ENCODE measurements around the gene OR51E1.

The OR51E1 gene

DNA sequence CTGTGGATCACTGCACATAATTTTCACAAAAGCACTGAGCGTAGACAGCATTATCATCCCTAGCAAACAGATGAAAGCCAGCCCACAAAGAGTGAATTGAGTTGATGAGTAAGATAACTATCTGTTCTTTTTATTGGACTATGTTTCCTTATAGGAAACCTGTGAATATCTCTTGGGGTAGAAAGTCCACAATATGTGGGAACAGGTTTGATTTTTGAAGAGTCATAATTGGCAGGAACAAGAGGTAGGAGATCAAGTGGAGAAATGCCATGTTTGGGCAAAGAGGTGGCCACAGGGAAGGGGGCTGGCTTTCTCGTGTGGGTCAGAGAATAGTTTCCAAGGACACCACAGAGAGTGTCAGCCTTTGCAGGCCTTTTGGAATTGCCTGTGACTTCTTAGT lies 30.0 kb downstream of the OR51E1 start:
- TF ChIP-seq, protein P1, sequence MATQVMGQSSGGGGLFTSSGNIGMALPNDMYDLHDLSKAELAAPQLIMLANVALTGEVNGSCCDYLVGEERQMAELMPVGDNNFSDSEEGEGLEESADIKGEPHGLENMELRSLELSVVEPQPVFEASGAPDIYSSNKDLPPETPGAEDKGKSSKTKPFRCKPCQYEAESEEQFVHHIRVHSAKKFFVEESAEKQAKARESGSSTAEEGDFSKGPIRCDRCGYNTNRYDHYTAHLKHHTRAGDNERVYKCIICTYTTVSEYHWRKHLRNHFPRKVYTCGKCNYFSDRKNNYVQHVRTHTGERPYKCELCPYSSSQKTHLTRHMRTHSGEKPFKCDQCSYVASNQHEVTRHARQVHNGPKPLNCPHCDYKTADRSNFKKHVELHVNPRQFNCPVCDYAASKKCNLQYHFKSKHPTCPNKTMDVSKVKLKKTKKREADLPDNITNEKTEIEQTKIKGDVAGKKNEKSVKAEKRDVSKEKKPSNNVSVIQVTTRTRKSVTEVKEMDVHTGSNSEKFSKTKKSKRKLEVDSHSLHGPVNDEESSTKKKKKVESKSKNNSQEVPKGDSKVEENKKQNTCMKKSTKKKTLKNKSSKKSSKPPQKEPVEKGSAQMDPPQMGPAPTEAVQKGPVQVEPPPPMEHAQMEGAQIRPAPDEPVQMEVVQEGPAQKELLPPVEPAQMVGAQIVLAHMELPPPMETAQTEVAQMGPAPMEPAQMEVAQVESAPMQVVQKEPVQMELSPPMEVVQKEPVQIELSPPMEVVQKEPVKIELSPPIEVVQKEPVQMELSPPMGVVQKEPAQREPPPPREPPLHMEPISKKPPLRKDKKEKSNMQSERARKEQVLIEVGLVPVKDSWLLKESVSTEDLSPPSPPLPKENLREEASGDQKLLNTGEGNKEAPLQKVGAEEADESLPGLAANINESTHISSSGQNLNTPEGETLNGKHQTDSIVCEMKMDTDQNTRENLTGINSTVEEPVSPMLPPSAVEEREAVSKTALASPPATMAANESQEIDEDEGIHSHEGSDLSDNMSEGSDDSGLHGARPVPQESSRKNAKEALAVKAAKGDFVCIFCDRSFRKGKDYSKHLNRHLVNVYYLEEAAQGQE (IDR thresholded peaks at IDR 0.05; ENCODE audit: insufficient replicate concordance, low read depth): no peak
- no peak for TF ChIP-seq GABPA (IDR thresholded peaks at IDR 0.05; ENCODE audit: low read depth)
- no peak for TF ChIP-seq POLR2AphosphoS5 (IDR thresholded peaks at IDR 0.05; ENCODE audit: low read depth)
- TF ChIP-seq, protein P2, sequence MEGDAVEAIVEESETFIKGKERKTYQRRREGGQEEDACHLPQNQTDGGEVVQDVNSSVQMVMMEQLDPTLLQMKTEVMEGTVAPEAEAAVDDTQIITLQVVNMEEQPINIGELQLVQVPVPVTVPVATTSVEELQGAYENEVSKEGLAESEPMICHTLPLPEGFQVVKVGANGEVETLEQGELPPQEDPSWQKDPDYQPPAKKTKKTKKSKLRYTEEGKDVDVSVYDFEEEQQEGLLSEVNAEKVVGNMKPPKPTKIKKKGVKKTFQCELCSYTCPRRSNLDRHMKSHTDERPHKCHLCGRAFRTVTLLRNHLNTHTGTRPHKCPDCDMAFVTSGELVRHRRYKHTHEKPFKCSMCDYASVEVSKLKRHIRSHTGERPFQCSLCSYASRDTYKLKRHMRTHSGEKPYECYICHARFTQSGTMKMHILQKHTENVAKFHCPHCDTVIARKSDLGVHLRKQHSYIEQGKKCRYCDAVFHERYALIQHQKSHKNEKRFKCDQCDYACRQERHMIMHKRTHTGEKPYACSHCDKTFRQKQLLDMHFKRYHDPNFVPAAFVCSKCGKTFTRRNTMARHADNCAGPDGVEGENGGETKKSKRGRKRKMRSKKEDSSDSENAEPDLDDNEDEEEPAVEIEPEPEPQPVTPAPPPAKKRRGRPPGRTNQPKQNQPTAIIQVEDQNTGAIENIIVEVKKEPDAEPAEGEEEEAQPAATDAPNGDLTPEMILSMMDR (IDR thresholded peaks at IDR 0.05; ENCODE audit: insufficient read depth, low read length): no peak
- no peak for TF ChIP-seq SPI1 (IDR thresholded peaks at IDR 0.05; ENCODE audit: borderline replicate concordance, low read depth)

DNA sequence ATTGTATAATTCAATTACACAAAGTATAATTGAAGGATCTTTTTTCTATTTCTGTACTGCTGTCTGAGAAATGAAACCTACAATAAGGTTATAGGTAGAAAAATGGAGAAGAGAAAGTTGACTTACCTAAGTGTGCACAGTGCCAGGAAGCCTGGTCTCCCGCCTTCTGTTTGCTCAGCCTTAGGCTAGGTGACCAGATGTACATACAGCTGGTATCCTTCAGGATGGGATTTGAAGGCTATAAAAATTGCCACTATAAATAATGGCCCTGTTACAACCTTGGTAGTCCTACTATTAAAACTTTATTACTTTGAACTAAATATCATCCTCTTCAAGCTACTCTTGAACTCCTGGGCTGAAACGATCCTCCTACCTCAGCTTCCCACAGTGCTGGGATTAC lies 34.2 kb downstream of the OR51E1 start:
- no peak overlapping the region for H3K4me3 ChIP-seq (replicated peaks; ENCODE audit: insufficient read depth, low read length)
- no peak overlapping the region for H3K27ac ChIP-seq (replicated peaks)
- DNase-seq (ENCODE audit: low read depth in 1 of 2, low spot score in 1 of 2): no peak
- H3K27me3 ChIP-seq (ENCODE audit: insufficient read depth, poor library complexity, severe bottlenecking): no peaks in the 10 kb centered on the region
- no peak for TF ChIP-seq SPI1 (IDR thresholded peaks at IDR 0.05; ENCODE audit: borderline replicate concordance, low read depth)
- no peak for TF ChIP-seq POLR2AphosphoS5 (IDR thresholded peaks at IDR 0.05; ENCODE audit: low read depth)
- TF ChIP-seq, protein P1 (IDR thresholded peaks at IDR 0.05; ENCODE audit: insufficient replicate concordance, low read depth): no peak
- TF ChIP-seq, protein P2 (IDR thresholded peaks at IDR 0.05; ENCODE audit: insufficient read depth, low read length): no peak
- no peak for TF ChIP-seq GABPA (IDR thresholded peaks at IDR 0.05; ENCODE audit: low read depth)

More for the DNA sequence above, 30.0 kb downstream of the OR51E1 start:
- Histone ChIP-seq H3K27ac (replicated peaks) (no peak overlapping the region), H3K4me3 (replicated peaks; ENCODE audit: insufficient read depth, low read length) (no peak overlapping the region), H3K27me3 (ENCODE audit: insufficient read depth, poor library complexity, severe bottlenecking) (no peaks in the 10 kb centered on the region)
- no peak for DNase-seq (ENCODE audit: low read depth in 1 of 2, low spot score in 1 of 2)

DNA sequence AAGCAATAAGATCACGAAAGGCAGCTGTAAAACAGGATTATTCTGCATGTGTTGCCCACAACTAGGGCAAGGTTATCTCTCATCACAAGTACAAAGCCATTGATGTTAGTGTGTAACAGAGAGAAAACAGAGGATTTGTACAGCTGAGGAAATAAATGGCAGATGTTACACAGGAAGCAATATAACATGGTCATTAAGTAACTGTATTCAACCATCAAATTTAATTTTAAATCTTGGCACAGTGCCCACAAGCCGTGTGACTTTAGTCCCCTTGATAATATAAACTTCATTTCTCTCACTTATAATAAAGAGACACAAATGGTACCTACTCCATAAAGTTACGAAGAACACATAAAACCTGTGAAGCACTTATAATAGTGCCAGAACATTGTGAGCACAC lies 36.6 kb downstream of the OR51E1 start:
- no peaks in the 10 kb centered on the region for H3K27me3 ChIP-seq (ENCODE audit: insufficient read depth, poor library complexity, severe bottlenecking)
- H3K4me3 ChIP-seq (replicated peaks; ENCODE audit: insufficient read depth, low read length): no peak overlapping the region
- DNase-seq (ENCODE audit: low read depth in 1 of 2, low spot score in 1 of 2): no peak
- TF ChIP-seq, protein P2 (IDR thresholded peaks at IDR 0.05; ENCODE audit: insufficient read depth, low read length): no peak
- TF ChIP-seq, protein P1 (IDR thresholded peaks at IDR 0.05; ENCODE audit: insufficient replicate concordance, low read depth): no peak
- no peak for TF ChIP-seq POLR2AphosphoS5 (IDR thresholded peaks at IDR 0.05; ENCODE audit: low read depth)
- TF ChIP-seq GABPA (IDR thresholded peaks at IDR 0.05; ENCODE audit: low read depth): no peak
- no peak for TF ChIP-seq SPI1 (IDR thresholded peaks at IDR 0.05; ENCODE audit: borderline replicate concordance, low read depth)
- no peak overlapping the region for H3K27ac ChIP-seq (replicated peaks)
